ENCODE data around the gene TEX12.
"Not testable (repeated sequence)": the region's sequence is repeated elsewhere in the genome, so short reads cannot be mapped to it uniquely, and the experiment has no call there.

Gene TEX12

DNA sequence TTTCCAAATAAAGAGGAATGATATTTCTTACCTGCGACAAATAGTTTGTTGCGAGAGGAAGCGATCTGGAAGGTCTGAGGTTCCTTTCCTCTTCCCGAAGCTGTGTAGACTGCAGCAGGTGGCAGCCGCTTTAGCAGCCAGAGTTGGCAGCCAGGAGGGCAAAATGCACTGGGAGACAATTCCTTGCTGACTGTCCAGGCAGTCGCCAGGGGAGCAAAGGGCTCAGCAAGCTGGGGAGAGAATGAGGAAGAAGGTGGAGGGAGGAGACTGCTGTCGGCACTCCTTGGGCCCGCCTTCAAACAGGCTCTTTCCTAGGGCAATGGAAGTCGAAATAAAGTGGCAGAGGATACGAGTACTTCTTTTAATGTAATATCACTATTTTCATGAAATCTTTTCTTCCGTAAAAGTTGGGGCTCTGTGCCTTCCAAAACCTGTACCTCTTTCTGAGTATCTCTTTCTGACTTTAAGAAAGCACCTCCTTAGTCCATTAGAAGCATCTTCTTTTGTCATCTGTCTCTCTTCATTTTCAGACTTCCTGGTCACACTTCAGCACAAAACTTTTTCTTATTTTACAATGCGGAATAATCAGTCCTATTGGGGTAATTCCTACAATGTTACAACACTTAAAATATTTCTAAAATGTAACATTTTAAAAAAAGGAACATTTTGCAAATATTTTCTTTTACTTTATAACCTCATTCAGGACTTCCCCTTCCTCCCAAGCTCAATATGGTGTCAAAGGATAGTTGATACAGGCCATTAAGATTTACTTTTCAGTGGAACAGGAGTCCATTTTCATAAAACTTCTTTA, 3.1 kb upstream of the TEX12 start, which contains the start of gene IL18:
Gene IL18 (minus strand): TSS at position 220 of the 811 bp plus-strand sequence. CDS start 9,041 bp downstream, outside the sequence.
- no peak for DNase-seq (ENCODE audit: low read depth in 2 of 2)

DNA sequence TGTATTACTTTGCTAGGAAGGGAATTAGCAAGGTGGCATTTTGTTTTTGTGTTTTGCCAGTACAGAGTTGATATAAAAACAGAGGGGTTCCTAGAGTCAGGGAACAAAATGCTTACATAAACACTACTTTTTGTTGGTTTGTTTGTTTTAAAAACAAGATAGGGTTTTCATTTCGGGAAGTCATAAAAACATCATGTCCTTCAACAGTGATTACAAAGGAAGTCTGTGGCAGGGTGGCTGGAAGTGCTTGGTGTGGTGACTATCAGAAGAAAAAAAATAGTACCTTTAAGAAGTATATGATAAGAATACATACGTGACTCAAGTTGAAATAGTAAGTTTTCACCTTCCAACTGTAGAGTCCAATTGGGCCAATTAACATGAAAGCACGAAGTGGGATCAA, 2.1 kb upstream of the TEX12 start:
- DNase-seq (ENCODE audit: low read depth in 2 of 2) = no peak

DNA sequence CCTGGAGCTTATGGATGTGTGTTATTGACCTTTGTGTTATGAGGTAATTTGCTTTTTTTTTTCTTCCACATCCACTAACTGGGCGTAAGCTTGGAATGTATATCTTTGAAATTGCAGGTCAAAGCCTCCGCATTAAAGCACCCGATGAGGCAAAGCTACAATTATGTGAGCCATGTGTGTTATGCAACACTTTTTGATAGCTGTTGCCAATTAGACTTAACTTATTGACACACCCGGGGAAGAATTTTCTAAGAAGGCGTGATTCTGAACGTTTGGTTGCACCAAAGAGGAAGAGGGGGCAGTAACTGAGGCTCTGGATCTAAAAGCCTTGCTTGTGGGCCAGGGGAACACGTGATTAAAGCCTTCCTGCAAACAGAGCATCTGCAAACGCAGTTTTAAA, 610 bp upstream of the TEX12 start:
- no peak for DNase-seq (ENCODE audit: low read depth in 2 of 2)

DNA sequence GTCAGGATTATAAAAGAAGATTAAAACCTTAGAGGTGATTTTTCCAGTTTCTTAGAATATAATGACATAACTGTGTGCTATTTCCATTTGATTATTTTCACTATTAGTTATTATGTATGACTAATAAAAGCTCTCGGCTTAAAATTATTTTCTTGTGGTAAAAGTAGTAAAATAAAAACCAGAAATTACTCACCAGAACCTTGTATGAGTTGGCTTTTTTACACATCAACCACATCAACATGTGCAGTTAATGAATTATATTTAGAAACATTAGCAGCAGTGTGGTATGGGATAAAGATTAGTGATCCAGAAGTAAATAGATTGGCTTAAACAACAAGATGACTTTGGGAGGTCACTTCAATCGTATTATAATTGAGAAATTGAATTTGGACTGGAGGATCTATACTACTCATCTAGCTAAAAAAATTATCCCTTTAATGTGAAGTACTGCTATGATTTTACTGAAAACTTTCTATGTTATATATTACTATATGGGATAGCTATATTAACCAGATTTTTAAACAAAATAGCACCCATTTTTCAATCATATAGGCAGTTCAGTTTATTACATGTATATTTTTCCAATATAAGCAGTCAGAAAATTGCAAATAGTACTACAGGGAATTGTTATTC, 5.3 kb downstream of the TEX12 start:
- DNase-seq (ENCODE audit: low read depth in 2 of 2) = no peak

DNA sequence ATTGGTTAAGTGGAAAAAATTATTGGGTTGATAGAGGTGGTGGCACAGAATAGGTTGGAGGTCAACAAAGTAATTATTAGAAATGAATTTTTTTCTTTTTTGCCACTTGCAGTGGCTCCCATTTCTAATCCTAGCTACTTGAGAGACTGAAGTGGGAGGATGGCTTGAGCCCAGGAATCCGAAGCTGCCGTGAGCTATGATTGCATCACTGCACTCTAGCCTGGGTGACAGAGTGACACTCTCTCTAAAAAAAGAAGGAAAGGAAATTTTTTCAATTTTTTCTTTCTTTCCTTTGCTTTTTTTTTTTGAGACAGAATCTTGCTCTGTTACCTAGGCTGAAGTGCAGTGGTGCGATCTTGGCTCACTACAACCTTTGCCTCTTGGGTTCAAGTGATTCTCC, 6.0 kb downstream of the TEX12 start:
- no peak for DNase-seq (ENCODE audit: low read depth in 2 of 2)

DNA sequence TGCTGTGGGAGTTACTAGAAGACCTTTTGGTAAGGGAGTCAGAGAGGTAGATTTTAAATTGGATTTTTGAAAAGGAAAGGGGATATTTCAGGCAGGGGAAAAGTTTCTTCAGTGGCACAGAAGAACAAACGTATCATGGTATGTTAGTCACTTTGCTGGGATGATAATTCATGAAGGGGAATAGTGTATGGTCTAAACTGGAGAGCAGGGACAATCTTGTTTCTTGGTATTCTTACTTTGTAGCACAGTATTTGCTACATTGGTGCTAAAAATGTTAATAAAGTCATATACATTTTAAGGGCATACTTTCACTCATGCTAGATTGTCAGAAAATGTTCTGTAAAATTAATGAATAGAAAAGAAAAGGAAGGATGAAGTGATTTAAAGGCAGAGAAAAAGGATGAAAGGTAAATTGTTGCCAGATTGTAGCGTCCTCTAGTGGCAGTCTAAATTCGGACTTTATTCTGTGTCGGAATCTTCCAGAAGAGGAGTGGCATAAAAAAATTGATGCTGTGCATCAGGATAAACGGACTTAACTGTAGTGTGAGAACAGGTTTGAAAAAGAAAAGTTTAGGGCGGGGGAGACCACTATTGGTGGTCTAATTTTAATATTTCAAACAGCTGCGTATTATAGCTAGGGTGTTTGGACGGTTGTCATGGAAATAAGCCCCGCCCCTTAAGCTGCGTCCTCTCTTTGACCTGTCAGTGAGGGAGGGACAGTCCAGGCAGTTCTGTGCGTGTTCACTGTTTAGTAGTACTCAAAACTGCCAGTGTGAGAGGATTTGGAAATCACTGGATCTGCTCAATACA, 7.8 kb downstream of the TEX12 start, which contains the start of gene BCO2:
Gene BCO2 (plus strand): TSS at position 724 of the 810 bp plus-strand sequence. CDS start 90 bp downstream, outside the sequence.
- peak in 1 of 2 donors; percentile 9 for DNase-seq (ENCODE audit: low read depth in 2 of 2)

DNA sequence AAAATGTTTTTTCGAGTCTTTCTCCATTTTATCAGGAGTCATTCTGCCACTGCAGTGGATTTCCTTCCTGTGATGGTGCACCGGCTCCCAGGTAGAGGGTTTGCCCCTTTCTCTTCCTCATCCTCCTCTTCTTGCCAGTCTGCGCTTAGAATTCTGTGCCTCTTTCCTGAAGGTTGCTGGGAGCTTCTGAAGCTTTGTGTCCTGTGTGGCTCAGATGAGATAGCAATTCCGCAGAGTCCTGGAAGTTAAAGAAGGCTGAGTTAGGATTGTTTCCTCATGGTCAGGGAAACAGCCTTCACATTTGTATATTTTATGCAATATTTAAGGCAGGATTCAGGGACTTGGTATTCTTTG, 8.4 kb downstream of the TEX12 start:
- no peak for DNase-seq (ENCODE audit: low read depth in 2 of 2)

DNA sequence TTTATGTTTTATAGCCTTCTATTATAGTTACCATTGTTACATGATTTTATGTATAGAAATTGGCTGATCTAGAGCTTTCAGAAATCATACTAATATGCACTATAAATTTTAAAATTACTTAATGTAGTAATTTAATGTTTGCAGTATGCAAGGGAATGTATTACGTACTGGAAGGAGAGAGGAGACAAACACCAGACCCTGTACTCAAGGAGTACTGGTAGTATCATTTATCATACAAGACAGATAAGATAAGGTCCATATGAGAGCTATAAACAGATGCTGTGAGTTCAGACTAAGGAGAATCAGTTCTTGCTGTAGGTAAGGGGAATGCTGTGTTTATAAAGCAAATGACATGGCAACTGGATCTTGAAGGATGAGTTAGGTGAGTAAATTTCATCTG, 8.9 kb downstream of the TEX12 start:
- DNase-seq (ENCODE audit: low read depth in 2 of 2) = no peak

DNA sequence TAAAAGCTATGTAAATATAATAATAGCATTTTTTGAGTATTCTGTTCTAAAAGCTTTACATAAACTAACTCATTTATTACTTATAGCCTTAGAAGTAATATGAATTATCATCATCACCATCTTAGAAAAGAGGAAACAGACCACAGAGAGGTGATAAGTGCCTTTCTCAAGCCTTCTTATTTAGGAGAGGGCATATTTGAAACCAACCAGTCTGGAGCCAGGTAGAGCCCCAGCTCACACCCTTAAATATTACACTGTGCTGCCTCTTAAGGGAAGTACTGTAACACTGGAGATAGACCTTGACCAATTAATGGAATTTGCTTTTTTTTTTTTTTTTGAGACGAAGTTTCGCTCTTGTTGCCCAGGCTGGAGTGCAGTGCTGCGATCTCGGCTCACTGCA, 10.4 kb downstream of the TEX12 start:
- no peak for DNase-seq (ENCODE audit: low read depth in 2 of 2)

DNA sequence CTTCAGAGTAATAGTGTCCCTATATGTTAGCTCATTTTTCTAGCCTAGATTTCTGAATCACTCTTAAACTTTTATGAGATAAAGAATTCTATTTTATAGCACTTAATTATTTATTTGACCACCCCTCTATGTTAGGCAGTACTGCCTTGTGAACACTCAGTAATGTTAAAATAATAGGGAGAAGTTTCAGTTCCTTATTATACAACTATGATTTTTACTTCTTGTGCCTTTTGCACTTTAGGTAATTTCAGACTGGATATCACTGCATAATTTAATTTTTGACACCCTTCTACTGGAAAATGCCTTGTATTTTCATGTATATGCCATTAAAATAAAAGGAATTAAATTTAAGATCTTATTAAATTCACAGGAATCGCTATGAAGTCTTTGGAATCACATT, 11.3 kb downstream of the TEX12 start:
- DNase-seq (ENCODE audit: low read depth in 2 of 2) = no peak

DNA sequence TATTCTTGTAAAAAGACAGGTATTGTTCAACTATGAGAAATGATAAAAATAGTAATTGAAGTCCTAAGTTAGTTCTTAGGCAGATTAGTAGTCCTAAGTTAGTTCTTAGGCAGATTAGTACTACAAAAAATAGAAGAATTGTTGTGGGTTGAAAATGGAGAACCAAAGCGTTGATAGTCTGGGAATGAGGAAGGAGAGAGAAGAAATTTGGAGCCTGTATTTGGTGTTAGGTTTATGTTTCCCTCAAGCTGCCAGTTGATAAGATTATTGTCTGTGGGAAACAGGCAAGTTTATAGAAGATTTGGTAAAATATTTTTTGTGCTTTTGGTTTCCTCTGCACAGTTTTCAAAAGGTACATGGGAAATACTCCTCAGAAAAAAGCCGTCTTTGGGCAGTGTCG, 11.8 kb downstream of the TEX12 start:
- no peak for DNase-seq (ENCODE audit: low read depth in 2 of 2)

DNA sequence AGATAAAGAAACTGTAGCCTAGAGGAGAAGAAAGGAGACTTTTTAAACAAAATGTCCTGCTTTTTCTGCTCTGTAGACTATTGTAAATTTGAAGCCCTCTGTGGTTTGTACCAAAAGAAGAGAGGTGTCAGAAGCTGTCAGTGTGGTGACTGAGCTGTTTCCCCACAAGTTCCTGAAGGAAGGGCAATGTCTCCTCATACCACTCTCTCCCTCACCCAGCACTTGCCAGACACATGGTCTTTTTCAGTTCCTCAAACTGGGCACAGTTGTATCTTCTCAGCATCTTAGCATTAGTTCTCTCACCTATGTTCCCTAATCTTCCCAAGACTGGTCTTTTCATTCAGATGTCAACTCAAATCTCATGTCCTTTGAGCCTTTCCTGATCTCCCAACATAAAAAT, 12.4 kb downstream of the TEX12 start:
- DNase-seq (ENCODE audit: low read depth in 2 of 2) = no peak

DNA sequence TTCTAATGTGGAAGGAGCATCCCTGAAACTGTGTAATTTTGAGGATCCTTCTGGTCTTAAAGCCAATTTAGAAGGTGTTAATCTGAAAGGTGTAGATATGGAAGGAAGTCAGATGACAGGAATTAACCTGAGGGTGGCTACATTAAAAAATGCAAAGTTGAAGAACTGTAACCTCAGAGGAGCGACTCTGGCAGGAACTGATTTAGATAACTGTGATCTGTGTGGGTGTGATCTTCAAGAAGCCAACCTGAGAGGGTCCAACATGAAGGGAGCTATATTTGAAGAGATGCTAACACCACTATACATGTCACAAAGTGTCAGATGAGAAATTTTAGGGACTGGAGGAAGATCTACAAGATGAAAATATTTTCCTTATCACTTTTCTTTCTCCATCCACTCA, 15.7 kb downstream of the TEX12 start:
- DNase-seq (ENCODE audit: low read depth in 2 of 2) = no peak

DNA sequence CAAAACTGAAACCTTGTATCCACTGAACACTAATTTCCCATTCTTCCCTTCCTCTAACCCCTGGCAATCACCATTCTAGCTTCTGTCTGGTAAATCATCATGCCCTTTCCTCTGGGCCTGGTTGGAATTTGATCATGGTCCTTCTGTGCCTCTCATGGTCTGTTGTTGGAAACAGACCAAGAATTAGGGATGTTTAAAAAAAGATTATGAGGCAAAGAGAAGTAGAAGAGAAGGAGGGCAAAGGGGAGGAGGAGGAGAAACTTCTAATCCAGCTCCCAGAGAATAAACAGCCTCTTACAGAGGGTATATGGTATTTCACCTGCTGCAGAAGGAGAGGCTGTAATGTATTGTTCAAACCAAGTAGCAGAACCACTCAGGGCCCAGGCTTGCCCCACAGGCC, 18.7 kb downstream of the TEX12 start:
- no peak for DNase-seq (ENCODE audit: low read depth in 2 of 2)

DNA sequence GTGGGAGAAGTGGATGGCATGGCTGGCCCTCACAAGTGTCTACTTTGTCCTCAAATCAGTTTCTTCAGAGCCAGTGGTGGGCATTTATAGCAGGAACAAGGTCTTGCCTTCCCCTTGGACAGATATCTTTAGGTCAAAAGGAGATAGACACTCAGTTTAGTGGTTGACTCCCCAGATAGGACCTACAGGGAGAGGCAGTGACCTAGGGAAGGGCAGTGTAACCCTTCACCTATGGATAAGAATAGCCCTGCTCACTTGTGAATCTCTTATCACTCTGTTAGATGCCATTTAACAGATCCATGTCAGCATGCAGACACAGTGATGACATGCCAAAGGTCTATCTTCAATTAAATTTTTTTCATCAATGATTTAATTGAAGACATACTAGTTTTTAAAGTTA, 19.1 kb downstream of the TEX12 start:
- no peak for DNase-seq (ENCODE audit: low read depth in 2 of 2)

DNA sequence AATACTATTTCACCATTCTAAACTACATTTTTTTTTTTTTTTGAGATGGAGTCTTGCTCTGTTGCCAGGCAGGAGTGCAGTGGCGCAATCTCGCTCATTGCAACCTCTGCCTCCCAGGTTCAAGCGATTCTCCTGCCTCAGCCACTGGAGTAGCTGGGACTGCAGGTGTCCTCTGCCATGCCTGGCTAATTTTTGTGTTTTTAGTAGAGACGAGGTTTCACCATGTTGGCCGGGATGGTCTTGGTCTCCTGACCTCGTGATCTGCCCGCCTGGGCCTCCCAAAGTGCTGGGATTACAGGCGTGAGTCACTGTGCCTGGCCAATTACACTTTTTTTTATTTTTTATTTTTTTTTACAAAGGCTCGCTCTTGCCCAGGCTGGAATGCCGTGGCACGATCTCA, 27.9 kb downstream of the TEX12 start:
- not testable (repeated sequence) for DNase-seq (ENCODE audit: low read depth in 2 of 2)

DNA sequence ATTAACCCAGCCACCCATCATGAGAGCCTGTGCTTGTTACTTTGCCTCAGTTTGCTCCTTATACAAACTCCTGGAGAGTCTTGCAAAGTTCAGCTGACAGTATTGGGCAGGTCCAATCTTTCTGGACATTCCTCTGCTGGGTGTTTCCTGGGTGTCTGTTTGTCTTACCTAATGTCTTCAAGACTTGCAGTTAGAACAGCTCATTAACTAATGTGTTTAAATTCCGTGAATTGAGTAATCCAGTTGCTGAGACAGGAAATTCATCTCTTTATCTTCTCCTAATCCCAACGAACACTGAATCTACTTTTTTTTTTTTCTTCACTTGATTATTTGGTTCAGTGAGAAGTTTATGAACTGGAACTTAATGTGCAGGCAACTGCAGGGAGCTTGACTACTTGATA, 28.8 kb downstream of the TEX12 start:
- DNase-seq (ENCODE audit: low read depth in 2 of 2) = no peak

DNA sequence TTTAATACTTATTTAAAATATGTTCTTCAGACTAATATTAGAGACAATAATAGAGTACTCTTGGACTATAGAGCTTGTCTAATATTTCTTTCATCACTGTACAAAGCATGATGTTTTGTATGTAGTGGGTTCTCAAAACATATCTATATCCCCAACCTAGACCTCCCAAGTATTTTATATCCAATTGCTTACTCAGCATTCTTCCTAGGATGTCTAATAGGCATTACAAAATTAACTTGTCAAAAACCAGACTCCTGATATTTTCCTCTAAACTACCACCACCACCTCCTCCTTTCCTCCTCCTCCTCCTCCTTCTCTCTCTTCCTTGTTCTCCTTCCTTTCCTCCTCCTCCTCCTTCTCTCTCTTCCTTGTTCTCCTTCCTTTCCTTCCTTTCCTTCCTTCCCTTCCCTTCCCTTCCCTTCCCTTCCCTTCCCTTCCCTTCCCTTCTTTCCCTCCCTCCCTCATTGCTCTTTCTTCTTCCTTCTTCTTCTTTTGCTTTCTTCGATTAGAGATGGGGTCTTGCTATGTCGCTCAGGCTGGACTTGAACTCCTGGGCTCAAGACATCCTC, 29.4 kb downstream of the TEX12 start:
- no peak for DNase-seq (ENCODE audit: low read depth in 2 of 2)

DNA sequence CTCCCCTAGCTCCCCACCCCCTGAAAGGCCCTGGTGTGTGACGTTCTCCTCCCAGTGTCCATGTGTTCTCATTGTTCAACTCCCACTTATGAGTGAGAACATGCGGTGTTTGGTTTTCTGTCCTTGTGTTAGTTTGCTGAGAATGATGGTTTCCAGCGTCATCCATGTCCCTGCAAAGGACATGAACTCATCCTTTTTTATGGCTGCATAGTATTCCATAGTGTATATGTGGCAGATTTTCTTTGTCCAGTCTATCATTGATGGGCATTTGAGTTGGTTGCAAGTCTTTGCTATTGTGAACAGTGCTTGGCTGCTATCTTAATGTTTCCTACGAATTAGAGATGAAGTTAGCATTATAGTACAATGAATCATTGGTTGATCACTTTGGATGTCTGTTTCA, 31.9 kb downstream of the TEX12 start:
- DNase-seq (ENCODE audit: low read depth in 2 of 2) = not testable (repeated sequence)

DNA sequence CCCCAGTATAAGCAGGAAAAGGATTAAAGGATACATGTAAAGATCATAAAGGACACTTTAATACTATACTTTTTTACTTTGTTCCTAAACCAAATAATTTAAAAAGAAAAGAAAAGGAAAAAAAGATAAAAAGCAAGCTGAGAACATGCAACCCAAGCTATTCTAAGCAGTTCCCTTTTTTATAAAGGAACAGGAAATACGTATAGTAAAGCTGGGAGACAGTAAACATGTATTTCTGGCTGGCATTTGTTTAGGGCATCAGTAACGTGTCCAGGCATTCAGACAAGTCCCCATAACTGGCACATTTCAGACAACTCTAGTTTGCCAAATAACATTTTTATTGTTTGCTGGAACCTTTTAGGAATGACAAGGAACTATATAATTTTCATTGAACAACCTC, 33.1 kb downstream of the TEX12 start:
- no peak for DNase-seq (ENCODE audit: low read depth in 2 of 2)

DNA sequence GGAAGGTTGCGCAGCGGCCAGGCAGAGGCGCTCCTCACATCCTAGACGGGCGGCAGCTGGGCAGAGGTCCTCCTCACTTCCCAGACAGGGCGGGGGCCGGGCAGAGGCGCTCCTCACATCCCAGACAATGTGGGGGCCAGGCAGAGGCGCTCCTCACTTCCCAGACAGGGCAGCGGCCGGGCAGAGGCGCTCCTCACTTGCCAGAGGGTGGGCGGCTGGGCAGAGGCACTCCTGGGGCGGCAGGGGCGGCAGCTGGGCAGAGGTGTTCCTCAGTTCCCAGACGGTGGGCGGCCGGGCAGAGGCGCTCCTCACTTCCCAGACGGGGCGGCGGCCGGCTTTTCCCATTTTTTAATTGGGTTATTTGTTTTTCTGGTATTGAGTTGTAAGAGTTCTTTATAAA, 38.9 kb downstream of the TEX12 start:
- no peak for DNase-seq (ENCODE audit: low read depth in 2 of 2)

DNA sequence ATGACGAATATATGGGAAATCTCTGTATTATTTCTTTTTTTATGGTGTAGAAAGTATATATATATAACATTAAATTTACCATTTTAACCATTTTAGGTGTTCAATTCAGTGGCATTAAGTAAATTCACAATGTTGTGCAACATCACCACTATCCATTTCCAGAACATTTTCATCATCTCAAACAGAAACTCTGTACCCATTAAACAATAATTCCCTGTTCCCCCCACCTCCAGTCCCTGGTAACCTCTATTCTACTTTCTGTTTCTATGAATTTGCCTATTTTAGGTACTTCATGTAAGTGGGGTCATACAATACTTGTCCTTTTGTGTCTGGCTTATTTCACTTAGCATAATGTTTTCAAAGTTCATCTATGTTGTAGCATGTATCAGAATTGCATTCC, 43.7 kb downstream of the TEX12 start:
- DNase-seq (ENCODE audit: low read depth in 2 of 2) = no peak
